Activated CD4-positive, alpha-beta T cell treated with anti-CD3 and anti-CD28 coated beads, Interleukin-10, Interleukin-2, amounts not matched to agents 100 ng/mL and 50 ng/mL, durations not matched to agents 16 hours and 8 hours (primary cell): ENCODE results near the gene LRP5.

ENCODE experiments used
- DNase-seq: peaks from one replicate; pipeline ENCODE4 v3.0.0-alpha.2; 2020

The LRP5 gene

DNA sequence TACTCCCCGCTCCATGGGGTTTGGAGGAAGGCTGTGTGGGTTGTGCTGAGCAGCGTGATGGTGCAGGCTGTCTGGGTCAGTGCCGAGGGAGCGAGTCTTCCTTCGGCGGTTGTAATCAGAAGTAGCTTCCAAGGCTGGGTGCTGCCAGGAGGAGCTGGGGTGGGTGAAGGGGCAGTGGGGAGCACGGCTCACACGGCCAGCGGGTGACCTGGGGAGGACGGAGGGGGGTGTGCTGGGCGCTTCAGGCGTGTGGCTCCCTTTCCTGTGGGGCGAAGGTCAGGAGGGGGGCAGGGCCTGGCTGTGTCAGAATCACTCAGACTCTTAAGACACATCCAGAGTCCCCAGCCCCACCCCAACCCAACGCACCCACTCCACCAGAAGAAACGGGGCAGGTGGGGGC is 60.2 kb downstream of the LRP5 start:
- DNase-seq, result no peak

GRCh38 chr11:68373189-68373814 is 60.9 kb downstream of the LRP5 start:
- no peak for DNase-seq

DNA sequence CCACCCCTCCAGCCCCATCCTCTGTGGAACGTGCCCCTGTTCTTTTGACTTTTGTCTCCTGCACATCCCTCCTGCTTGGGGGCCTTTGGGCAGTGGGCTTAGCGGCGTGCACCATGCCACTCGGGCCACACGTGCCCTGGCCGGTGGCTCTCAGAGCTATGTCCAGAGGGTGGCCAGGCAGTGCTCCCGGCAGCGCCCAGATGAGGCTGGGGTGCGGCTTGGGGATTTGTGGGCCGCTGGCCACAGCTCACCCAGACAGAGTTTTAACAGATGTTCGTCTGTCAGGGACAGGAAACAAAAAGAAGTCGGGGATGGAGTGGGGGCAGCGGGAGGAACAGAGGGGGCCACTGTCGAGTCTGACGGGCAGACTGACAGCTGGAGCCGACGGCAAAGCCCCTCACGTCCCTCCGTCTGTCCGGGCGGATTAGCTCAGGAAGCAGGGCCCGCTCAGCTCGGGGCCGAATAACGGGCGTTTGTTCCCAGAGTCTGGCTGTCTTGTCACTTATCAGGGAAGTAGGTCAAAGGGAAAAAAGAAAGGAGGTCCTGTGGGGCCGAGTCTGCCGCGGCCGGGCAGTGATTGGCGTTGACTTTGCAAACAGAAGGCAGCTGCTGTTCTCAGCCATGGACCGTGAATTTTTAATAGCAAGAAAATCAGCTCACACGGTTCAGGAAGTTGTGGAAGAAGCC is 61.6 kb downstream of the LRP5 start:
- no peak for DNase-seq

- DNase-seq, result no peak
Measured at GRCh38 chr11:68374531-68374930, 62.1 kb downstream of the LRP5 start.

DNA sequence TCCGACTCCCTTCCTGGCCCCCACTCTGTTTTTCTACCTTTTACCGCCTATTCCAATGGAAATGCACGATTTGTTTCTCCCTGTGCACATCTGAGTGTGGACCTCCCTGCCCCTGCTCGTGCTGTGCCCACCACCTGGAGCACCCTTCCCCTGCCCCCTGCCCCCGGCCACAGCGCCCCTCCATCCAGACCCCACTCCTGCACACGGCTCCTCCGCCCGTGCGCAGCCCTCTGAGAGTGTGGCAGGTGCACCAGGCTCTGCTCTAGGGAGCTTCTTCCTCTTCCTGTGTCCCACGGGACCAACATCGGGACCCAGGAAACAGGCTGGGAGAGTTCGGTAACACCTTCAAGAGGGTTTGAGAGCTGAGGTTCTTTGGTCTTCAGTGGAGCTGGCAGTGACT is 62.9 kb downstream of the LRP5 start:
- DNase-seq, result no peak

- DNase-seq, result no peak
Measured at GRCh38 chr11:68375766-68376165, 63.4 kb downstream of the LRP5 start.

DNA sequence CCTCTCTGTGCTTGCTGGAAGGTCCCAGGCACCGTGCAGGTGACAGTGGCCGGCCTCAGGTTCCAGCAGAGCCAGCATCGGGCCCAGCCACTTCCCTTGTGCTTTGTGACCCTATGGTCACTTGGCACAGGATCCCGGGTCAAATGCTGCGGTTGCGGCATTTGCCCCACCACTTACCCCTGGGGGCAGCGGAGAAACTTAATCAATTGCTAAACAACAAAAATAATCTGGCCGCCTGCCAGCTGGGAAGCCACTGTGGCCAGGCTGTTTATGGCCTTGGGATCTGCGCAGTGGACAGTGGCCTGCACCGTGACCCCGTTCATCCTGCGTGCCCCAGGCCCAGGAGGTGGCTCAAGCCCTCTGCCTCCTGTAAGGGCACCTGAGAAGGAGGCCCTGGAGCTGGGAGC is 65.0 kb downstream of the LRP5 start:
- DNase-seq, result no peak

- no peak for DNase-seq
Measured at GRCh38 chr11:68379206-68379605, 66.8 kb downstream of the LRP5 start.

- no peak for DNase-seq
Measured at GRCh38 chr11:68380786-68381622, 68.6 kb downstream of the LRP5 start.

DNA sequence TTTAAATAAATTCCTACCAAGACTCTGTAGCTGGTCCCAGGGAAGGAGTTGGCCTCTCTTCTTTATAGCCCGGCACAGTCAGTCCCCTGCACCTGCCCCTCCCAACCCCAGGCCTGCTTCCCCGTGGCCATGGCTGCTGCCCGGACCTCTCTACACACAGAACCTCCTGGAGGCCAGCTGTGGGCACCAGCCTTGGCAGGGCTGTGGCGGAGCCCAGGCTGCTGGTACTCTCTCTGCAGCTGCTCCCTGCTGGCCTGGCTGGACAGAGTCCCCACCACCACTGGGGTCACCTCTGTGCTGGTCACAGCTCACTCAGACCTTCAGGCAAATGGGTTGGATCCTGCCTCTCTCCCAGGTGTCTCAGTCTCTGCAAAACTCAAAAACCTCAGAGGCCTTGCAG is 69.3 kb downstream of the LRP5 start:
- DNase-seq, result no peak

DNA sequence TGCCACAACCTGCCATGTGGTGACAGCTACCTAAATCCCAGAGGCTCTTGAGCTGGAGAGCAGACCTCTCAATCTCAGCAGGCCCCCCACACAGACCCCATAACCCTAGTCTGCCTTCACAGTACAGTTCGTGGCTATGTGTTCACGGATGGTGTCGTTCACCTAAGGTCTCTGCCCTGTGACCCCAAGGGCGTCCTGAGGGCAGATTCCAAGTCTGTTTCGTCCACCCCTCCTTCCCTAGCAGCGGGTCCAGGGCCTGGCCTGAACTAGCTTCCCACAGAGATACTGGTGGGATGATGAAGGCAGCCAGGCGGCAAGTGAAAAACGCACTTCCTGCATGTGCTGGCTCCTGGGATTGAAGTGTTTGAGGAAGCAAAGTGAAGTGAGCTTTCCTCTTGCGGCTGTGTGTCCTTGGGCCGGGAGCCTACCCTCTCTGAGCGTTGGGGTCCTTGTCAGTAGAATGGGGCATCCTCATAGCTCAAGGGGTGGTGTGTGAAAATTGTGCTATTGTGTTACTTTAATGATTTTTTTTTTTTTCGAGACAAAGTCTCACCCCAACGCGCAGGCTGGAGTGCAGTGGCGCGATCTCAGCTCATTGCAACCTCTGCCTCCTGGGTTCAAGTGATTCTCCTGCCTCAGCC is 70.1 kb downstream of the LRP5 start:
- no peak for DNase-seq

DNA sequence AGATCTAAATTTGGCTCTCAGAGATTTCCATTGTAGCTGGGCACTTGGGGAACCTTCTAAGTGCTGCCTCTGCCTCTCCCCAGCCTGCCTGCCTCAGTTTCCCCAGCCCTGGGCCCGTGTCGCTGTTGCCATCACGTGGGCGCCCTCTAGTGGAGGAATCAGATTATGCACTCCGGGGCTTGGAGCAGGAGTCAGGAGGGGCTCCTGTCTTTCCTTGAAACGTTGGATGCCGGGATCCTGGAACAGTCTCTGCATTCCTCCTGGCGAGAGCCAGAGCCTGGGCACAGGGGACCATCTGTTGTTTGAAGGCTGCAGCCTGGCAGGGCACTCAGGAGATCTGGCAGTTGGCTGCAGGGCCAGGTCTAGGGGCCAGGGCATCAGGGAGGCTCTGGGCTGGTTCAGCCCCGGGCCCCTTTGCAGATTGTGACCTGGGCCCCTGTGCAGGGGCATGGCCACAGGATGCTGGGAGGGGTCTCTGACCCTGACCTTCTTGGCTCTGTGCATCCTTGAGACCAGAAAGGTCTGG is 71.6 kb downstream of the LRP5 start:
- DNase-seq, result peak; percentile 64

DNA sequence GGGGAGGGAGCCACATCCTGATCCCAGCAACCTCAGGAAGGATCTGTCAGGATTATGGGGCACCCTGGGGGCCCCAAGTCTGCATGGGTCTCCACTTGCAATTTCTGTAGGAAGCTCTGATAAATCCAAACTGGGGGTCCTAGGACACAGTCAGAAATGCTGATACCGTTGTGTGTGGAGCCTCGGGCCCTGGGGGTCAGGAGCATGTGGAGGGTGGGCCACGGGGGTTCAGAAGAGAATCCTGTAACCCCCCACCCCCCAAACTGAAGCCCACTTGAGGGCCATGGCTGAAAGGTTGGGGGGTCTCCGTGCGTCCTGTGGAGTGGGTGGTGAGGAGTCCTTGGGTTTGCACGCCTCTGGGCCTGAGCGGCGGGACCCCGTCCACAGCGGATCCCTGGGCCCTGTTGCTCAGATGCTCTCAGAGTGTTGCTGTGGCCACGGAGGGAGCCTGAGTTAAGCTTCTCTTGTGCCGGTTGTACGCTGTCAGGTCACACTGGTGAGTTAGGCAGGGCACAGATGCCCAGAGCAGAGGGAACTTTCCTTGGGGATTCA is 72.2 kb downstream of the LRP5 start:
- DNase-seq, result no peak

- DNase-seq, result no peak
Measured at GRCh38 chr11:68385128-68385527, 72.7 kb downstream of the LRP5 start.

- DNase-seq, result no peak
Measured at GRCh38 chr11:68386331-68386978, 74.1 kb downstream of the LRP5 start.

DNA sequence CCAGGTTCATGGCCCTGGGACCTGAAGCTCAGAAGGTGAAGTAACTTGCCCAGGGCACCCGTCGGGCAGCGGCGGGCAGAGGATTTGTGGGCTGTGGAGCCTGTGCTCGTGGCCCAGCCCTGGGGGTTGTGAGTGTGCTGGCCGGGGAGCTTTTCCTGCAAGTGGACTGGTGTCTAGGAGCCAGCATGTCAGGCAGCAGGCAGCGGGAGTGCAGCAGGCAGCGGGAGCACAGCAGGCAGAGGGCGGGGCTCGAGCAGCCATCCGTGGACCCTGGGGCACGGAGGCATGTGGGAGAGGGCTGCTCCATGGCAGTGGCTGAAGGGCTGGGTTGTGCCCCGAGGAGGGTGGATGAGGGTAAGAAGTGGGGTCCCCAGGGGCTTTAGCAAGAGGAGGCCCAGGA is 75.4 kb downstream of the LRP5 start:
- no peak for DNase-seq

- no peak for DNase-seq
Measured at GRCh38 chr11:68388595-68389198, 76.3 kb downstream of the LRP5 start.

DNA sequence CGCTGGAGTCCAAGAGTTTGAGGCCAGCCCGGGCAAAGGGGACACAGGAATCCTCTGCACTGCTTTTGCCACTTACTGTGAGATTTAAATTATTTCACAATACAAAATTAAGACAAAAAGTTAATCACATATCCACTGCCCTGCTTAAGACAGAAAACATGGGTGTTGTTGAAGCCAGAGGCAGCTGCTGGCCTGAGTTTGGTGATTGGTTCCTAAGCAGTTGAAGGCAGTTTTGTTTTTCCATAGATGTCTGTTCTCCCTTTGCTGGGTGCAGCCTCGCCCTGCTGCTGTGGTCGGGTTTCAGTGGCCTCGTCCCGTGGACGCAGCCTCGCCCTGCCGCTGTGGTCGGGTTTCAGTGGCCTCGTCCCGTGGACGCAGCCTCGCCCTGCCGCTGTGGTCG is 77.9 kb downstream of the LRP5 start:
- DNase-seq, result no peak

GRCh38 chr11:68392822-68393221 is 80.4 kb downstream of the LRP5 start:
- no peak for DNase-seq

DNA sequence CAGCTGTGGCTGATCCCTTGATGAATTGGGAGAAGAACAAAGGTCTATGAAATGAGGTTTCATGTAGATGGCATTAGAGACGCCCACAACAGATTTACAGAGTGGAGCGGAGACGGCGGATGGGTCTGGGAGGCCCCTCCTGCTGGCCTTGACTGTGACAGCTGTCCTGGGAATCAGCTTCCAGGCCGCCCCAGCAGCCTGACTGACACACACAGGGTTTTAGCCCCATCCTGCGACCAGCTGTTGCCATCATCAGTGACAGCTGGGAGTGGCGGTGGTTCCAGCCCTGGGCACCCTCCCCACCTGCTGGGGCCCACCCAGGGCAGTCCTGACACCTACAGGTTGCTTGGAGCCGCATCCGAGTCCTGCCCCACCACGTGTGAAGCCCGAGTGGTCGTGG is 84.1 kb downstream of the LRP5 start:
- no peak for DNase-seq

DNA sequence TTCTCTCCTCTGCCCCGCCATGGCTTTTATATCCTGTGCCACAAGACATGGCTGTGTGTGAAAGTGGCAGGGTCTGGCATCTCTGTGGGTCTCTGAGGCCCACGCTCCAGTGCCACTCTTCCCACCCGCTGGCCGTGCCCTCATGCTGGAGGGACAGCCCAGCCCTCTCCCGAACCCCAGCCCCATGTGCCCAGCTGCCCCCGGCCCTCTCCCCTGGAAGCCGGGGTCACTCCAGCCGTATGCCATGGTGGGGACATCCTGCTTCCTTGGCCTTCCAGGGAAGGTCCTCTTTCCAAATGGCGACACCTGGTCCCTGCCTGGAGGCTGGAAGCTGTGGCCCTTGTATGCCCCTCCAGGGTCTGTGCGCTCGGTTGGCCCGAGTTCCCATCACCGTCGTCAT is 84.9 kb downstream of the LRP5 start:
- no peak for DNase-seq
